Activated CD4-positive, alpha-beta T cell treated with anti-CD3 and anti-CD28 coated beads, Interleukin-2, amount 10 ng/mL, durations not matched to agents 7 days and 5 days (primary cell): ENCODE results near the gene DENND5A. TPM values are rescaled to one million over a fixed set of nuclear protein-coding genes. Genes with fewer than 3 reads are reported as not detected.
"Not testable (repeated sequence)": the region's sequence is repeated elsewhere in the genome, so short reads cannot be mapped to it uniquely, and the experiment has no call there.

Experiments
- CTCF ChIA-PET: fragments of 350-600 bp; sonication (Branson Sonifier 250); formaldehyde crosslinking; loops from one replicate; lab custom pipeline; 2021; ENCODE audit warnings: antibody characterized with exemption; lab: Charles Lee
- POLR2A ChIA-PET: fragments of 350-600 bp; sonication (Branson Sonifier 250); formaldehyde crosslinking; loops from one replicate; lab custom pipeline; 2021; ENCODE audit warnings: antibody characterized with exemption; lab: Charles Lee
- DNase-seq: peaks from one replicate; pipeline ENCODE4 v3.0.0-alpha.2; 2020
- H3K27ac Mint-ChIP-seq: one replicate; pipeline ENCODE4 v1.8.0; 2021; ENCODE audit warnings: mild to moderate bottlenecking, moderate library complexity, mixed read lengths
- H3K27me3 Mint-ChIP-seq: one replicate; pipeline ENCODE4 v1.8.0; 2021; ENCODE audit warnings: mixed read lengths
- H3K36me3 Mint-ChIP-seq: one replicate; pipeline ENCODE4 v1.8.0; 2021; ENCODE audit warnings: low read depth, mixed read lengths
- H3K4me1 Mint-ChIP-seq: one replicate; pipeline ENCODE4 v1.8.0; 2021; ENCODE audit warnings: mixed read lengths
- H3K4me3 Mint-ChIP-seq: one replicate; pipeline ENCODE4 v1.8.0; 2021; ENCODE audit warnings: mild to moderate bottlenecking, moderate library complexity, mixed read lengths
- H3K9me3 Mint-ChIP-seq: one replicate; pipeline ENCODE4 v1.8.0; 2021; ENCODE audit warnings: mixed read lengths
- total RNA-seq, 2 experiments: library from RNA; stranded (reverse); gene quantifications; one replicate each; pipeline ENCODE4 v1.2.3, GENCODE V29; 2021

DENND5A gene
- total RNA-seq, 2 experiments from 2014 or later = 70.2 to 93.5 TPM

DNA sequence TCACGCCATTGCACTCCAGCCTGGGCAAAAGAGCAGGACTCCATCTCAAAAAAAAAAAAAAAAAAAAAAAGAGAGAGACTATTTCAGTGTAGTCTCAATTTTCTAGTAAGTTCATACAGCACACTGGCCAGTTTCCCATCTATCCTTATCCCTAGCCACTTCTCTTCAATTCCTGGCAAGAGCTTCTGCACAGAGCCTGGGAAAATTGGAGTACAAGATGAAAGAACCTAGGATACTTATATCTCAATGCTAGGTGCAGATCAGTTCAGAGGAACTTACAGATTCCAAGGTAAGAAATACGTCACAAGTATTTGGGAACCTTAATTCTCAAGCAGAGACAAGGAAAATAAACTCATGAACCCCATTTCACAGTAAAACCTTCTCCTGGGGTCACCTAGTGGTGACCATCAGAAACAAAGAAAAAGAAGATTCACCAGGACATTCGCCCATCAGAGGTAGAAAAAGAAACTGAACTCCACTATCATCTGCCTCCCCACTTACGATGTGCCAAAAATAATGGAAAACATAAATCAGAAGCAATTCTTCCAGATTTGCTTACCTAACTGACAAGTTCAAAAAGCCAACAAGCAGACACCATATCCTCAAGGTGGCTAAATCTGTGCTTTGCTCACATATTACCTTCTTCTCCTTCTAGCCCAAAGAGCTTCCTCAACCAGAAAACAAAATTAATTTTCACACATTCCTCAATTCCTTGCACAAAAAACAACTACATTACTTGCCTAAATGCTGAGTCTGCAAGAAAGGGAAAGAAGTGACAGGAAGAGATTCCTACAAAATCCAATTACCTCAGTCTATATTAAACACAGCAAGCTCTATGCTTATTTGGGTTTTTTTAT lies 4.9 kb downstream of the DENND5A start:
- DNase-seq = no peak
- ChIA-PET POLR2A (no interaction called here), CTCF (interaction anchor here (0.8 to 1.7 kb wide), 4 partner anchors 10 to 229 kb away, joined by 3 to 6 read pairs (median 4); no protein-coding TSS in a partner anchor)
- peaks cover 49% of the 10 kb centered on the region for H3K4me1 Mint-ChIP-seq
- peak overlapping the region; percentile 47 for H3K27ac Mint-ChIP-seq
- H3K4me3 Mint-ChIP-seq = peak overlapping the region; percentile 49
- no peaks in the 10 kb centered on the region for H3K27me3 Mint-ChIP-seq
- H3K36me3 Mint-ChIP-seq = peaks cover 34% of the 10 kb centered on the region
- peaks cover 5% of the 10 kb centered on the region for H3K9me3 Mint-ChIP-seq

DNA sequence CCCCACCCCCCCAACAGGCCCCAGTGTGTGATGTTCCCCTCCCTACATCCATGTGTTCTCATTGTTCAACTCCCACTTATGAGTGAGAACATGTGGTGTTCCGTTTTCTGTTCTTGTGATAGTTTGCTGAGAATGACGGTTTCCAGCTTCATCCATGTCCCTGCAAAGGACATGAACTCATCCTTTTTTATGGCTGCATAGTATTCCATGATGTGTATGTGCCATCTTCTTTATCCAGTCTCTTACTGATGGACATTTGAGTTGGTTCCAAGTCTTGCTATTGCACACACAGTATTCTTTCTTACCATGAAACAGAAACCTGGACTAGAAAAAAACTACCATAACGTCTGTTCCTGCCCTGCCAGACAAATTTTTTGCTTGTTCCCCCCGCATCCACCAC lies 6.9 kb downstream of the DENND5A start:
- Mint-ChIP-seq H3K4me1 (peaks cover 53% of the 10 kb centered on the region), H3K36me3 (peaks cover 38% of the 10 kb centered on the region)
- CTCF ChIA-PET = interaction anchor here (0.6 kb wide), 1 partner anchor 155 kb away, joined by 6 read pairs; no protein-coding TSS in a partner anchor
- H3K4me3 Mint-ChIP-seq, H3K27me3 Mint-ChIP-seq, H3K27ac Mint-ChIP-seq, DNase-seq, H3K9me3 Mint-ChIP-seq, POLR2A ChIA-PET: not testable (repeated sequence)

DNA sequence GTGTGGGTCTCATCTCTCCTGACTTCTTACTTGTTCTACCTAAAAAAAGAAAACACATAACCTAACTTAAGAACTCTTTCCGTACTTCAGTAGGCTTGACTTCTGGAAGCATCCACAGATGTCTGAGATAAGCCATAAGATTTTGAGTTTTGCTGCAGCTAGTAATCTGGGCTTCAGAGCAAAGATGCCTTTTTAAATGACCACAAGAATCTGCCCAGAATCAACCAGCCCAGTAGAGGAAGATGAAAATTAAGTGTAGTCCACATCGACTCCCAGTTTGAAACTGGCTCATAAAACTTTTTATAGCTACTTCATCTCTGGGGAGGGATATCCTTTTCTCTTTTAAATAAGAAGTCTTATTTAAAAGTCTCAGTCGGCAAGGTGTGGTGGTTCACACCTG lies 10.7 kb downstream of the DENND5A start:
- no peak overlapping the region for H3K4me3 Mint-ChIP-seq
- peaks cover 58% of the 10 kb centered on the region for H3K4me1 Mint-ChIP-seq
- peaks cover 9% of the 10 kb centered on the region for H3K9me3 Mint-ChIP-seq
- H3K27me3 Mint-ChIP-seq = no peaks in the 10 kb centered on the region
- ChIA-PET CTCF (no interaction called here), POLR2A (no interaction called here)
- DNase-seq = no peak
- H3K27ac Mint-ChIP-seq = no peak overlapping the region
- H3K36me3 Mint-ChIP-seq = peaks cover 42% of the 10 kb centered on the region

- peaks cover 64% of the 10 kb centered on the region for H3K4me1 Mint-ChIP-seq
- no peak overlapping the region for H3K4me3 Mint-ChIP-seq
- H3K27me3 Mint-ChIP-seq = no peaks in the 10 kb centered on the region
- peaks cover 4% of the 10 kb centered on the region for H3K9me3 Mint-ChIP-seq
- CTCF ChIA-PET = interaction anchor here (0.6 to 0.7 kb wide), 2 partner anchors 8 to 58 kb away, joined by 3 to 4 read pairs; no protein-coding TSS in a partner anchor
- DNase-seq = no peak
- H3K27ac Mint-ChIP-seq = peak overlapping the region; percentile 46
- peaks cover 41% of the 10 kb centered on the region for H3K36me3 Mint-ChIP-seq
- POLR2A ChIA-PET = no interaction called here
These were observed 12.1 kb downstream of the DENND5A start for GRCh38 chr11:9253086-9253485.

GRCh38 chr11:9251311-9251710 lies 13.8 kb downstream of the DENND5A start:
- Mint-ChIP-seq H3K27ac (peak overlapping the region; percentile 87), H3K36me3 (peaks cover 41% of the 10 kb centered on the region), H3K4me1 (peaks cover 77% of the 10 kb centered on the region), H3K9me3 (peaks cover 4% of the 10 kb centered on the region), H3K4me3 (peak overlapping the region; percentile 37), H3K27me3 (no peaks in the 10 kb centered on the region)
- POLR2A ChIA-PET = interaction anchor here (0.6 kb wide), 1 partner anchor 18 kb away, joined by 3 read pairs; no protein-coding TSS in a partner anchor
- no peak for DNase-seq
- CTCF ChIA-PET = interaction anchor here (0.6 to 1.9 kb wide), 6 partner anchors 10 to 133 kb away, joined by 3 to 9 read pairs (median 4); partner anchors contain the start of genes DENND5A and IPO7

GRCh38 chr11:9250139-9250582 lies 15.0 kb downstream of the DENND5A start:
- Mint-ChIP-seq H3K27ac (peak overlapping the region; percentile 87), H3K36me3 (peaks cover 35% of the 10 kb centered on the region), H3K27me3 (no peaks in the 10 kb centered on the region), H3K4me3 (peak overlapping the region; percentile 59), H3K9me3 (peaks cover 4% of the 10 kb centered on the region), H3K4me1 (peaks cover 81% of the 10 kb centered on the region)
- ChIA-PET CTCF (interaction anchor here (0.6 to 1.9 kb wide), 6 partner anchors 11 to 113 kb away, joined by 3 to 9 read pairs (median 4); partner anchors contain the start of gene DENND5A), POLR2A (no interaction called here)
- DNase-seq = peak; percentile 69

DNA sequence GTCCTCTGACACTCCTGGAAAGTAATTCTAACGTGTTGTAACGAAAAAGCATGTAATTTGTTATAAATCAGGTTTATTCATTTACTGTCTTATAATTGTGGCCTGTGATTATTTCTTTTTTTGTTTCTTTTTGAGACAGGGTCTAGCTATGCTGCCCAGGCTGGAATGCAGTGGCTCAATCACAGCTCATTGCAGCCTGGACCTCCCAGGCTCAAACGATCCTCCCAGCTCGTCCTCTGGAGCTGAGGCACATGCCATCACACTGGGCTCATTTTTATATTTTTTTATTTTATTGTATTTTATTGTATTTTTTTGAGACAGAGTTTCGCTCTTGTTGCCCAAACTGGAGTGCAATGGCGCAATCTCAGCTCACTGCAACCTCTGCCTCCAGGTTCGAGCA lies 15.9 kb downstream of the DENND5A start:
- CTCF ChIA-PET = no interaction called here
- no peak for DNase-seq
- Mint-ChIP-seq H3K4me3 (no peak overlapping the region), H3K36me3 (peaks cover 27% of the 10 kb centered on the region), H3K27me3 (no peaks in the 10 kb centered on the region), H3K27ac (no peak overlapping the region), H3K4me1 (peaks cover 74% of the 10 kb centered on the region), H3K9me3 (peaks cover 4% of the 10 kb centered on the region)
- POLR2A ChIA-PET = interaction anchor here (0.7 kb wide), 1 partner anchor 76 kb away, joined by 3 read pairs; no protein-coding TSS in a partner anchor

GRCh38 chr11:9247863-9248262 lies 17.3 kb downstream of the DENND5A start:
- ChIA-PET POLR2A (no interaction called here), CTCF (interaction anchor here (1.7 kb wide), 1 partner anchor 17 kb away, joined by 4 read pairs; no protein-coding TSS in a partner anchor)
- peaks cover 4% of the 10 kb centered on the region for H3K9me3 Mint-ChIP-seq
- no peak for DNase-seq
- no peak overlapping the region for H3K4me3 Mint-ChIP-seq
- H3K27me3 Mint-ChIP-seq = no peaks in the 10 kb centered on the region
- peaks cover 71% of the 10 kb centered on the region for H3K4me1 Mint-ChIP-seq
- peak overlapping the region; percentile 41 for H3K27ac Mint-ChIP-seq
- peaks cover 19% of the 10 kb centered on the region for H3K36me3 Mint-ChIP-seq

GRCh38 chr11:9236242-9236641 lies 28.9 kb downstream of the DENND5A start:
- POLR2A ChIA-PET = not testable (repeated sequence)

DNA sequence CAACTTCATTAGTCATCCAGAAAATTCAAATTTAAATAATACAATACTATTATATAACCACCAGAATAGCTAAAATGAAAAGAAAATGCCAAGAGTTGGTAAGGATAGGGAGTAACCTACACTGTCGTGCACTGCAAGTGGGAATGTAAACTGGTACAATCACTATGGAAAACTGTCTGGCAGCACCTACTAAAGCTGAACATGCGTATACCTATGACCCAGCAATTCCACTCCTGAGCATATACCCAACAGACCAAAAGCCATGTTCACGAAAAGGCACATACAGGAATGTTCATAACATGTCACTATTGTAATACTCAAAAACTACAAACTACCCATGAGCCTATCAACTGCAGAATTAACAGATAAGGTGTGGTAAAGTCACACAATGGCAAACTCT lies 32.7 kb downstream of the DENND5A start:
- Mint-ChIP-seq H3K27me3 (no peaks in the 10 kb centered on the region), H3K36me3 (peaks cover 6% of the 10 kb centered on the region), H3K4me3 (no peak overlapping the region), H3K9me3 (peaks cover 3% of the 10 kb centered on the region), H3K27ac (no peak overlapping the region), H3K4me1 (peaks cover 61% of the 10 kb centered on the region)
- no peak for DNase-seq
- ChIA-PET POLR2A (no interaction called here), CTCF (no interaction called here)

More at GRCh38 chr11:9236242-9236641, 28.9 kb downstream of the DENND5A start:
- peaks cover 52% of the 10 kb centered on the region for H3K4me1 Mint-ChIP-seq
- DNase-seq, H3K4me3 Mint-ChIP-seq, H3K27me3 Mint-ChIP-seq, CTCF ChIA-PET, H3K36me3 Mint-ChIP-seq, H3K9me3 Mint-ChIP-seq, H3K27ac Mint-ChIP-seq: not testable (repeated sequence)

GRCh38 chr11:9231848-9232177 lies 33.3 kb downstream of the DENND5A start:
- Mint-ChIP-seq H3K27me3 (no peaks in the 10 kb centered on the region), H3K27ac (peak overlapping the region; percentile 88), H3K36me3 (peaks cover 9% of the 10 kb centered on the region), H3K4me3 (peak overlapping the region; percentile 66), H3K9me3 (peaks cover 3% of the 10 kb centered on the region), H3K4me1 (peaks cover 57% of the 10 kb centered on the region)
- POLR2A ChIA-PET = no interaction called here
- DNase-seq = peak; percentile 44
- CTCF ChIA-PET = interaction anchor here (0.7 kb wide), 1 partner anchor 10 kb away, joined by 3 read pairs; no protein-coding TSS in a partner anchor

GRCh38 chr11:9230296-9230695 lies 34.9 kb downstream of the DENND5A start:
- peaks cover 51% of the 10 kb centered on the region for H3K4me1 Mint-ChIP-seq
- no peaks in the 10 kb centered on the region for H3K27me3 Mint-ChIP-seq
- peak overlapping the region; percentile 47 for H3K27ac Mint-ChIP-seq
- no peak for DNase-seq
- no peak overlapping the region for H3K4me3 Mint-ChIP-seq
- POLR2A ChIA-PET = interaction anchor here (0.6 kb wide), 2 partner anchors 15 to 182 kb away, joined by 3 to 10 read pairs; no protein-coding TSS in a partner anchor
- peaks cover 12% of the 10 kb centered on the region for H3K36me3 Mint-ChIP-seq
- CTCF ChIA-PET = interaction anchor here (0.6 to 1.2 kb wide), 3 partner anchors 14 to 276 kb away, joined by 4 to 5 read pairs (median 5); no protein-coding TSS in a partner anchor
- peaks cover 3% of the 10 kb centered on the region for H3K9me3 Mint-ChIP-seq

DNA sequence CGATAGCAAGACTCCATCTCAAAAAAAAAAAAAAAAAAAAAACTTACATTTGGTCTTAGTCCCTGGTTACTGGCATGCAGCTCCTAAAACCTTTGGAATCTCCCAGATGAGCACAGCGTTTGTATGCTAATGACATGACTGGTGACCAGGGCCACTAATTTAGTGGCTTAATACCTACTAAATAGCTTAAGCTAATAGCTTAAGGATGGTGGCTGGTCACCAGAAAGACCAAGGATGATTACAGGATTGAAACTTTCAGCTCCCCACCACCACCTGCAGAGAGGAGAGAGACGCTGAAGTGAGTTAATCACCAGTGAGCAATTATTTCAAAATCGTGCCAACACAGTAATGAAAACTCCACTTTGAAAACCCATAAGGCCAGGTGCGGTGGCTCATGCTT lies 37.1 kb downstream of the DENND5A start:
- H3K9me3 Mint-ChIP-seq = no peaks in the 10 kb centered on the region
- no peaks in the 10 kb centered on the region for H3K27me3 Mint-ChIP-seq
- H3K27ac Mint-ChIP-seq = no peak overlapping the region
- peaks cover 34% of the 10 kb centered on the region for H3K4me1 Mint-ChIP-seq
- H3K4me3 Mint-ChIP-seq = no peak overlapping the region
- ChIA-PET POLR2A (no interaction called here), CTCF (interaction anchor here (0.6 to 1.0 kb wide), 3 partner anchors 41 to 720 kb away, joined by 3 read pairs; no protein-coding TSS in a partner anchor)
- peaks cover 7% of the 10 kb centered on the region for H3K36me3 Mint-ChIP-seq
- DNase-seq = no peak
